Neuronal stem cell (in vitro differentiated cells): Measurements from ENCODE around the gene INAFM2.

Source experiments
- DNase-seq: peaks from one replicate; pipeline ENCODE4 v3.0.0-alpha.2; 2013; ENCODE audit warnings: low spot score
- H2AFZ ChIP-seq: one replicate; pipeline ENCODE4 v1.6.1; 2013; ENCODE audit warnings: mild to moderate bottlenecking, low read length, inconsistent platforms
- H2AK5ac ChIP-seq: 2 replicates; pipeline ENCODE4 v1.6.1; 2013; ENCODE audit warnings: low read depth, mild to moderate bottlenecking, inconsistent platforms, low read length, moderate library complexity, mixed read lengths
- H2BK120ac ChIP-seq: 2 replicates; pipeline ENCODE4 v1.6.1; 2013; ENCODE audit warnings: low read depth, mild to moderate bottlenecking, inconsistent platforms, low read length, moderate library complexity, mixed read lengths
- H2BK12ac ChIP-seq: one replicate; pipeline ENCODE4 v1.6.1; 2013; ENCODE audit warnings: low read length, inconsistent platforms
- H2BK15ac ChIP-seq: 2 replicates; pipeline ENCODE4 v1.6.1; 2013; ENCODE audit warnings: mild to moderate bottlenecking, low read length, inconsistent platforms, mixed read lengths
- H2BK5ac ChIP-seq: one replicate; pipeline ENCODE4 v1.6.1; 2013; ENCODE audit warnings: inconsistent platforms, mild to moderate bottlenecking, low read length, moderate library complexity
- H3K14ac ChIP-seq: one replicate; pipeline ENCODE4 v1.6.1; 2013; ENCODE audit warnings: low read length, inconsistent platforms
- H3K18ac ChIP-seq: 2 replicates; pipeline ENCODE4 v1.6.1; 2013; ENCODE audit warnings: low read length, inconsistent platforms
- H3K23ac ChIP-seq: 2 replicates; pipeline ENCODE4 v1.6.1; 2013; ENCODE audit warnings: low read depth, mild to moderate bottlenecking, mixed read lengths, low read length, inconsistent platforms; ENCODE audit not compliant: poor library complexity
- H3K27ac ChIP-seq: replicated peaks from 3 replicates; pipeline ENCODE4 v1.5.1; 2013; ENCODE audit warnings: low read length, inconsistent platforms
- H3K27me3 ChIP-seq, 3 experiments: 2 replicates each; pipeline ENCODE4 v1.6.1; 2013; ENCODE audit warnings: low read length in 3 of 3, mild to moderate bottlenecking in 2 of 3, inconsistent platforms in 1 of 3, low read depth in 1 of 3, mixed read lengths in 1 of 3, moderate library complexity in 1 of 3; ENCODE audit not compliant: control insufficient read depth in 3 of 3, insufficient read depth in 3 of 3
- H3K36me3 ChIP-seq, 2 donors: replicated peaks in 1 of 2; 2 replicates each; pipeline ENCODE4 v1.6.1; 2013; ENCODE audit warnings: low read length in 2 of 2; ENCODE audit not compliant: control insufficient read depth in 2 of 2, insufficient read depth in 2 of 2
- H3K4ac ChIP-seq: 2 replicates; pipeline ENCODE4 v1.6.1; 2013; ENCODE audit warnings: inconsistent platforms, mild to moderate bottlenecking, low read length, moderate library complexity
- H3K4me1 ChIP-seq, 2 donors: 1 replicate in 1 of 2; 2 replicates in 1 of 2; pipeline ENCODE4 v1.6.1; 2013; ENCODE audit warnings: low read length in 2 of 2, low read depth in 1 of 2; ENCODE audit not compliant: control insufficient read depth in 2 of 2, insufficient read depth in 1 of 2
- H3K4me2 ChIP-seq: one replicate; pipeline ENCODE4 v1.6.1; 2013; ENCODE audit warnings: mild to moderate bottlenecking, low read length, inconsistent platforms; ENCODE audit not compliant: insufficient read depth, poor library complexity, severe bottlenecking
- H3K4me3 ChIP-seq, 2 donors: 2 replicates each; pipeline ENCODE4 v1.5.1; 2013; ENCODE audit warnings: low read length in 2 of 2, mild to moderate bottlenecking in 2 of 2, inconsistent platforms in 1 of 2, moderate library complexity in 1 of 2
- H3K79me1 ChIP-seq: one replicate; pipeline ENCODE4 v1.6.1; 2013; ENCODE audit warnings: low read depth, mild to moderate bottlenecking, inconsistent platforms, low read length, moderate library complexity
- H3K9ac ChIP-seq: one replicate; pipeline ENCODE4 v1.6.1; 2013; ENCODE audit warnings: mild to moderate bottlenecking, low read depth, low read length, inconsistent platforms; ENCODE audit not compliant: poor library complexity
- H3K9me3 ChIP-seq, 2 donors: replicated peaks in 1 of 2; 2 replicates each; pipeline versions ENCODE3 to v1.6.1; 2013; ENCODE audit warnings: low read length in 2 of 2, mild to moderate bottlenecking in 2 of 2, inconsistent platforms in 1 of 2, low read depth in 1 of 2, mixed read lengths in 1 of 2, moderate library complexity in 1 of 2; ENCODE audit not compliant: control insufficient read depth in 2 of 2, insufficient read depth in 1 of 2
- H4K8ac ChIP-seq: one replicate; pipeline ENCODE4 v1.6.1; 2013; ENCODE audit warnings: low read depth, mild to moderate bottlenecking, inconsistent platforms, low read length, moderate library complexity
- H4K91ac ChIP-seq: one replicate; pipeline ENCODE4 v1.6.1; 2013; ENCODE audit warnings: low read length, low read depth, mild to moderate bottlenecking, inconsistent platforms; ENCODE audit not compliant: poor library complexity
- WGBS, 2 donors: extraction: QIAGEN DNeasy Blood & Tissue Kit; methylation state at CpG; one replicate each; pipeline ENCODE4 v1.1.7; 2013; ENCODE audit warnings: missing lambda C conversion rate in 2 of 2, mixed read lengths in 1 of 2; ENCODE audit not compliant: insufficient read length in 2 of 2, insufficient replicate concordance in 1 of 2; ENCODE audit errors: extremely low coverage in 2 of 2; 5-methylcytosine and 5-hydroxymethylcytosine counted together

The INAFM2 gene

DNA sequence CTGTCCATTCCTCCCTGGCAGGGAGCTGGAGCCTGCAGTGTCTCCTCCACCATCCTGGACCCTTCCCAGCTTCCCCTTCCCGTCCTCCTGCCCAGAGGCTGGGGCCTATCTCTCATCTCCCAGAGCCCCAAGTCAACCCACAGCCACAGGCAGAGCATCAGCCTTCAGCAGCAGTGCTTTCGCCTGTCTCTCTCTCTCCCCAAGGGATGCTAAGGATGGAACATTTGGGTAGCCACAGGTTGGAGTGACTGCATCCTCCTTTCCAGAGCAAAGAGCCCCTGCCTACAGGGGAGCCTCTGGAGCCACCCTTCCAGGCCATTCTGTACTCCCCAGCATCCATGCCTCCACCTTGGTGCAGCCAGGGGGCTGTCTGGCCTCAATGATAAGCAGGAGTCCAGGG lies 19.9 kb upstream of the INAFM2 start:
- H3K27me3 ChIP-seq, result no peaks in the 10 kb centered on the region
- no CpG with 5 or more reads among the region's 2 CpGs for WGBS, 2 donors
- no peak overlapping the region for H3K14ac ChIP-seq
- no peak overlapping the region for H4K91ac ChIP-seq
- peak overlapping the region; percentile 54 for H2BK5ac ChIP-seq
- H3K4ac ChIP-seq, result no peak overlapping the region
- H2BK120ac ChIP-seq, result peak overlapping the region; percentile 35
- H3K79me1 ChIP-seq, result no peaks in the 10 kb centered on the region
- no peak overlapping the region for H3K27ac ChIP-seq
- no peak overlapping the region for H2BK15ac ChIP-seq
- H3K4me2 ChIP-seq, result no peak overlapping the region
- no peak overlapping the region for H3K23ac ChIP-seq
- H3K4me1 ChIP-seq, result peaks cover 5 to 23% of the 10 kb centered on the region in 2 donors
- H3K36me3 ChIP-seq, result no peaks in the 10 kb centered on the region
- H2BK12ac ChIP-seq, result no peak overlapping the region
- H3K9ac ChIP-seq, result no peak overlapping the region
- H2AFZ ChIP-seq, result no peak overlapping the region
- no peak overlapping the region for H4K8ac ChIP-seq
- H3K18ac ChIP-seq, result no peak overlapping the region
- peaks cover 0 to 13% of the 10 kb centered on the region in 2 donors for H3K9me3 ChIP-seq
- H2AK5ac ChIP-seq, result no peak overlapping the region
- DNase-seq, result no peak
- H3K4me3 ChIP-seq, result no peak overlapping the region

GRCh38 chr15:40305281-40305680 lies 18.2 kb upstream of the INAFM2 start:
- H3K18ac ChIP-seq, result no peak overlapping the region
- H3K4ac ChIP-seq, result no peak overlapping the region
- H2AFZ ChIP-seq, result no peak overlapping the region
- H2BK15ac ChIP-seq, result no peak overlapping the region
- no peak overlapping the region for H3K27ac ChIP-seq
- no peak overlapping the region for H3K4me2 ChIP-seq
- DNase-seq, result no peak
- H3K4me3 ChIP-seq, result no peak overlapping the region
- H4K8ac ChIP-seq, result no peak overlapping the region
- no peak overlapping the region for H3K23ac ChIP-seq
- no peak overlapping the region for H2BK120ac ChIP-seq
- no peak overlapping the region for H3K14ac ChIP-seq
- peak overlapping the region; percentile 50 for H3K9ac ChIP-seq
- no peak overlapping the region for H2AK5ac ChIP-seq
- no peaks in the 10 kb centered on the region for H3K36me3 ChIP-seq
- no peaks in the 10 kb centered on the region for H3K79me1 ChIP-seq
- H4K91ac ChIP-seq, result no peak overlapping the region
- H3K27me3 ChIP-seq, result no peaks in the 10 kb centered on the region
- H2BK12ac ChIP-seq, result no peak overlapping the region
- no CpG with 5 or more reads among the region's 4 CpGs for WGBS, 2 donors
- no peak overlapping the region for H2BK5ac ChIP-seq
- H3K4me1 ChIP-seq, result peaks cover 11 to 36% of the 10 kb centered on the region in 2 donors
- H3K9me3 ChIP-seq, result peaks cover 0 to 3% of the 10 kb centered on the region in 2 donors

- no peak overlapping the region for H3K14ac ChIP-seq
Observed at GRCh38 chr15:40306371-40306770, 17.1 kb upstream of the INAFM2 start.

GRCh38 chr15:40306908-40307307 lies 16.6 kb upstream of the INAFM2 start:
- H2AFZ ChIP-seq, result peak overlapping the region; percentile 83
- H3K14ac ChIP-seq, result no peak overlapping the region
- H4K8ac ChIP-seq, result no peak overlapping the region
- no peak overlapping the region for H3K23ac ChIP-seq
- no CpG with 5 or more reads among the region's 7 CpGs for WGBS, 2 donors
- no peak overlapping the region for H3K4ac ChIP-seq
- no peak overlapping the region for H2BK120ac ChIP-seq
- peak overlapping the region; percentile 30 for H2BK5ac ChIP-seq
- no peaks in the 10 kb centered on the region for H3K79me1 ChIP-seq
- no peak overlapping the region for H3K27ac ChIP-seq
- no peak overlapping the region for H3K4me3 ChIP-seq
- no peak overlapping the region for H3K9ac ChIP-seq
- H3K18ac ChIP-seq, result peak overlapping the region; percentile 35
- no peaks in the 10 kb centered on the region for H3K9me3 ChIP-seq
- no peak overlapping the region for H2BK12ac ChIP-seq
- H3K4me1 ChIP-seq, result peaks cover 5 to 33% of the 10 kb centered on the region in 2 donors
- H3K27me3 ChIP-seq, result peaks cover 0 to 4% (median 0%) of the 10 kb centered on the region in 3 experiments
- H3K36me3 ChIP-seq, result no peaks in the 10 kb centered on the region
- no peak overlapping the region for H3K4me2 ChIP-seq
- peak overlapping the region; percentile 22 for H2AK5ac ChIP-seq
- no peak for DNase-seq
- no peak overlapping the region for H4K91ac ChIP-seq
- H2BK15ac ChIP-seq, result no peak overlapping the region

More at GRCh38 chr15:40306371-40306770, 17.1 kb upstream of the INAFM2 start:
- Histone ChIP-seq H3K27me3 (peaks cover 0 to 4% (median 0%) of the 10 kb centered on the region in 3 experiments), H3K36me3 (no peaks in the 10 kb centered on the region), H4K91ac (no peak overlapping the region), H3K79me1 (no peaks in the 10 kb centered on the region), H4K8ac (no peak overlapping the region), H3K9ac (no peak overlapping the region), H3K4me3 (no peak overlapping the region), H3K18ac (no peak overlapping the region), H3K4me2 (no peak overlapping the region), H2AFZ (peak overlapping the region; percentile 83), H3K9me3 (no peaks in the 10 kb centered on the region), H2AK5ac (no peak overlapping the region), H2BK15ac (no peak overlapping the region), H2BK5ac (no peak overlapping the region), H2BK12ac (no peak overlapping the region), H3K4me1 (peaks cover 10 to 36% of the 10 kb centered on the region in 2 donors), H3K23ac (no peak overlapping the region), H2BK120ac (no peak overlapping the region), H3K27ac (no peak overlapping the region), H3K4ac (no peak overlapping the region)
- no CpG with 5 or more reads among the region's 5 CpGs for WGBS, 2 donors
- DNase-seq, result no peak
